Measurements from ENCODE around the gene VEZT.
A peak's percentile ranks its signal among the peaks of the same experiment; 100 is the strongest.

DNA sequence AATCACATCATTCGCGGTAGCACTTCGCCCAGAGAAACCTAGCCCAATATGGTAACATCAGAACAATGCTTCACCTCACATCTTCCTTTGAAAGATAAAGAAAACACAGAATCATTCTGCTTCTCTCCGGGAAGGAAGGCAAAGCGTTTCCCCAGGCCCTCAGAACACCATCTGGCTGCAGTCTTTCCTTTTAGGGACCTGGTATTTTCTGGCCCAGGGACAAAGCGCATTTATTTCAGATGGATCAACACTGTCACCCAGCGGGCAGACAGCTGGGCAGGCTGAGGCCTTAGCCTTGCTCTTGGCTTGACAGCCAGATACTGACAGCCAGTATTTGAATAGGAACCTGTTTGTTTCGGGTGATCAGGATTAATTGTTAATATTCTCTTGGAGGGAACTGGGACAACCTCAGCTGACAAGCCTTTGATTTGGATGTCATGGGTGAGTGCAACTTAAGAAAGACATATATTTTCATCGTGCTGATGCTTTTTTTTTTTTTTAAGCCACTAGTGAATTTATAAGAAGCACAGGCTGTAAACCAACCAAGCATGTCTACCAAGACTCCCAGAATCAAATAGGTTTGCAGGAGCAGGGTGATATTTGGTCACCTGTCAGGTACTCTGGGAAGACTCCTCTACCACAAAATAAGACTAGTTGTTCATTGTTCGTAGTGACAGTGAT lies 118.9 kb downstream of the VEZT start:
- TF ChIP-seq, protein P1, sequence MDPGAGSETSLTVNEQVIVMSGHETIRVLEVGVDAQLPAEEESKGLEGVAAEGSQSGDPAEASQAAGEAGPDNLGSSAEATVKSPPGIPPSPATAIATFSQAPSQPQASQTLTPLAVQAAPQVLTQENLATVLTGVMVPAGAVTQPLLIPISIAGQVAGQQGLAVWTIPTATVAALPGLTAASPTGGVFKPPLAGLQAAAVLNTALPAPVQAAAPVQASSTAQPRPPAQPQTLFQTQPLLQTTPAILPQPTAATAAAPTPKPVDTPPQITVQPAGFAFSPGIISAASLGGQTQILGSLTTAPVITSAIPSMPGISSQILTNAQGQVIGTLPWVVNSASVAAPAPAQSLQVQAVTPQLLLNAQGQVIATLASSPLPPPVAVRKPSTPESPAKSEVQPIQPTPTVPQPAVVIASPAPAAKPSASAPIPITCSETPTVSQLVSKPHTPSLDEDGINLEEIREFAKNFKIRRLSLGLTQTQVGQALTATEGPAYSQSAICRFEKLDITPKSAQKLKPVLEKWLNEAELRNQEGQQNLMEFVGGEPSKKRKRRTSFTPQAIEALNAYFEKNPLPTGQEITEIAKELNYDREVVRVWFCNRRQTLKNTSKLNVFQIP (CRISPR knock-in tag; IDR thresholded peaks at IDR 0.05; ENCODE audit: borderline replicate concordance, low read depth), result no peak
- no peak for TF ChIP-seq GLIS3 (CRISPR knock-in tag; IDR thresholded peaks at IDR 0.05)
- no peak for TF ChIP-seq BACH2 (CRISPR knock-in tag; IDR thresholded peaks at IDR 0.05; ENCODE audit: borderline replicate concordance)
- TF ChIP-seq ZFP3 (CRISPR knock-in tag; IDR thresholded peaks at IDR 0.05), result no peak
- no peak for TF ChIP-seq ESRRG (CRISPR knock-in tag; IDR thresholded peaks at IDR 0.05)
- no peak for TF ChIP-seq PATZ1 (CRISPR knock-in tag; IDR thresholded peaks at IDR 0.05; ENCODE audit: borderline replicate concordance)
- no peak for TF ChIP-seq SNAI2 (CRISPR knock-in tag; IDR thresholded peaks at IDR 0.05)
- TF ChIP-seq TCF4 (CRISPR knock-in tag; IDR thresholded peaks at IDR 0.05; ENCODE audit: borderline replicate concordance), result peak; percentile 69; the same call in 1 of the 2 replicates
- TF ChIP-seq CSDC2 (CRISPR knock-in tag; IDR thresholded peaks at IDR 0.05), result no peak
- TF ChIP-seq TSHZ2 (CRISPR knock-in tag; IDR thresholded peaks at IDR 0.05), result no peak
- TF ChIP-seq ARNTL (CRISPR knock-in tag; IDR thresholded peaks at IDR 0.05; ENCODE audit: borderline replicate concordance, low read depth), result no peak
- no peak for TF ChIP-seq ISL1 (CRISPR knock-in tag; IDR thresholded peaks at IDR 0.05)
- TF ChIP-seq, protein P2, sequence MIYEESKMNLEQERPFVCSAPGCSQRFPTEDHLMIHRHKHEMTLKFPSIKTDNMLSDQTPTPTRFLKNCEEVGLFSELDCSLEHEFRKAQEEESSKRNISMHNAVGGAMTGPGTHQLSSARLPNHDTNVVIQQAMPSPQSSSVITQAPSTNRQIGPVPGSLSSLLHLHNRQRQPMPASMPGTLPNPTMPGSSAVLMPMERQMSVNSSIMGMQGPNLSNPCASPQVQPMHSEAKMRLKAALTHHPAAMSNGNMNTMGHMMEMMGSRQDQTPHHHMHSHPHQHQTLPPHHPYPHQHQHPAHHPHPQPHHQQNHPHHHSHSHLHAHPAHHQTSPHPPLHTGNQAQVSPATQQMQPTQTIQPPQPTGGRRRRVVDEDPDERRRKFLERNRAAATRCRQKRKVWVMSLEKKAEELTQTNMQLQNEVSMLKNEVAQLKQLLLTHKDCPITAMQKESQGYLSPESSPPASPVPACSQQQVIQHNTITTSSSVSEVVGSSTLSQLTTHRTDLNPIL (CRISPR knock-in tag; IDR thresholded peaks at IDR 0.05; ENCODE audit: low read depth), result no peak

Measured in SK-N-SH treated with all-trans-retinoic acid at 6 μM for 48 hours (cell line).